Right ventricle myocardium inferior (tissue), 1 donor: ENCODE data around the gene ARGFX. TPM values are rescaled to one million over a fixed set of nuclear protein-coding genes. Genes with fewer than 3 reads are reported as not detected.
"Not testable (repeated sequence)": the region's sequence is repeated elsewhere in the genome, so short reads cannot be mapped to it uniquely, and the experiment has no call there.

Source experiments
- ATAC-seq: fragments of 200-7000 bp; cut with Tn5 transposase; one replicate; pipeline ENCODE4 v1.9.1; 2020; ENCODE audit warnings: mild to moderate bottlenecking, moderate library complexity
- DNase-seq: peaks from one replicate; pipeline ENCODE4 v3.0.0; 2021; ENCODE audit errors: missing footprints
- intact Hi-C: fragments of 100-400 bp; cut with DNase I; formaldehyde crosslinking; loops from one replicate; pipeline ENCODE4 v1.11.0; 2022
- long read RNA-seq: library from polyadenylated mRNA; unstranded; transcript quantifications from one replicate; pipeline ENCODE4 v2.0.0, GENCODE V29; 2021
- total RNA-seq: library from RNA; stranded (reverse); fragmentation: NEBNext Ultra II Directional; extraction: Animal tissue kit (Norgen Biotek cat#: 25700); gene quantifications from one replicate; pipeline ENCODE4 v1.2.1, GENCODE V29; 2021
- donor health status: DM: no; HTN: yes; CAD: no; lungs with severe emphysema.

Gene ARGFX
- total RNA-seq, result not detected
- long read RNA-seq, result 0 reads

- intact Hi-C loops, result no loop called here
- no peak for ATAC-seq
These were observed at the start of gene ARGFX for GRCh38 chr3:121567649-121568048. ARGFX (plus strand) TSS chr3:121567949; CDS start chr3:121570714, 2,765 bp downstream.

GRCh38 chr3:121517953-121518655 is 49.6 kb upstream of the ARGFX start:
- no peak for ATAC-seq
- DNase-seq, result no peak
- intact Hi-C loops, result no loop called here

More at GRCh38 chr3:121567649-121568048, at the start of gene ARGFX:
- no peak for DNase-seq

GRCh38 chr3:121520510-121520909 is 47.2 kb upstream of the ARGFX start:
- ATAC-seq, result no peak
- intact Hi-C loops, result no loop called here
- DNase-seq, result no peak

GRCh38 chr3:121529308-121529707 is 38.4 kb upstream of the ARGFX start:
- intact Hi-C loops, result no loop called here
- DNase-seq, result no peak
- ATAC-seq, result no peak

GRCh38 chr3:121531269-121531668 is 36.5 kb upstream of the ARGFX start:
- no peak for ATAC-seq
- no peak for DNase-seq
- intact Hi-C loops, result no loop called here

GRCh38 chr3:121542924-121543323 is 24.8 kb upstream of the ARGFX start:
- intact Hi-C loops, result loop anchor here (10.0 kb wide), 3 partner anchors 202 to 1482 kb away; partner anchors contain the start of genes GOLGB1 and SEMA5B
- ATAC-seq (no peak), DNase-seq (no peak)

- DNase-seq (no peak), ATAC-seq (no peak)
- intact Hi-C loops, result loop anchor here (5.0 to 10.0 kb wide), 4 partner anchors 200 to 1480 kb away; partner anchors contain the start of genes GOLGB1 and SEMA5B
These were observed 22.6 kb upstream of the ARGFX start for GRCh38 chr3:121545049-121545573.

- ATAC-seq (peak; percentile 99), DNase-seq (peak; percentile 95)
- intact Hi-C loops, result loop anchor here (2.0 to 10.0 kb wide), 5 partner anchors 103 to 1479 kb away; partner anchors contain the start of genes GOLGB1 and SEMA5B
These were observed 21.9 kb upstream of the ARGFX start, which contains the start of gene POLQ for GRCh38 chr3:121545574-121546455. POLQ (minus strand) TSS chr3:121545988; CDS start chr3:121545877, 111 bp downstream.

GRCh38 chr3:121552379-121552778 is 15.4 kb upstream of the ARGFX start:
- intact Hi-C loops, result no loop called here
- no peak for ATAC-seq
- DNase-seq, result no peak

- ATAC-seq, result no peak
- DNase-seq, result no peak
- intact Hi-C loops, result no loop called here
These were observed 15.0 kb upstream of the ARGFX start for GRCh38 chr3:121552797-121553196.

- ATAC-seq, result no peak
- DNase-seq, result no peak
- intact Hi-C loops, result no loop called here
These were observed 10.3 kb upstream of the ARGFX start for GRCh38 chr3:121557426-121557934.

GRCh38 chr3:121562148-121562547 is 5.6 kb upstream of the ARGFX start:
- intact Hi-C loops, result no loop called here
- DNase-seq (no peak), ATAC-seq (no peak)

- intact Hi-C loops, result no loop called here
- DNase-seq, result no peak
- no peak for ATAC-seq
These were observed 976 bp upstream of the ARGFX start for GRCh38 chr3:121566773-121567172.

GRCh38 chr3:121574449-121574848 is 6.7 kb downstream of the ARGFX start:
- DNase-seq, result no peak
- no peak for ATAC-seq
- intact Hi-C loops, result no loop called here

- DNase-seq (no peak), ATAC-seq (no peak)
- intact Hi-C loops, result no loop called here
These were observed 13.9 kb downstream of the ARGFX start for GRCh38 chr3:121581691-121582090.

- ATAC-seq (no peak), DNase-seq (no peak)
- intact Hi-C loops, result no loop called here
These were observed 16.7 kb downstream of the ARGFX start for GRCh38 chr3:121584418-121584817.

- DNase-seq, result no peak
These were observed 25.3 kb downstream of the ARGFX start, which contains the start of gene FBXO40 for GRCh38 chr3:121592856-121593702. FBXO40 (plus strand) TSS chr3:121593379; CDS start chr3:121620576, 27,197 bp downstream.

GRCh38 chr3:121593806-121594205 is 26.1 kb downstream of the ARGFX start:
- not testable (repeated sequence) for ATAC-seq, DNase-seq
- intact Hi-C loops, result loop anchor here (5.0 kb wide), 1 partner anchor 33 kb away; no protein-coding TSS in a partner anchor

More at GRCh38 chr3:121592856-121593702, 25.3 kb downstream of the ARGFX start, which contains the start of gene FBXO40:
- intact Hi-C loops, result loop anchor here (5.0 kb wide), 1 partner anchor 34 kb away; no protein-coding TSS in a partner anchor
- ATAC-seq, result peak; percentile 80
